Skin of body (tissue), 2 donors: ENCODE measurements around the gene NDRG2. TPM values are rescaled to one million over a fixed set of nuclear protein-coding genes. Genes with fewer than 3 reads are reported as not detected.

Experiments used
- DNase-seq: peaks from one replicate; lab custom pipeline; 2025; lab: John Stamatoyannopoulos, UW
- total RNA-seq: library from RNA; depleted of rRNA; stranded (reverse); fragments of >200 nt; gene quantifications from one replicate; pipeline ENCODE4 v1.2.3, GENCODE V29; 2014

The NDRG2 gene
- total RNA-seq, 1 donor from 2014 or later, result 113 TPM

GRCh38 chr14:20971705-20972021 lies 53.2 kb downstream of the NDRG2 start:
- DNase-seq, result no peak

GRCh38 chr14:20970983-20971704 lies 53.7 kb downstream of the NDRG2 start:
- DNase-seq, result peak; percentile 77

- no peak for DNase-seq
Measured at GRCh38 chr14:20970647-20970982, 54.2 kb downstream of the NDRG2 start.

GRCh38 chr14:20969336-20969735 lies 55.5 kb downstream of the NDRG2 start:
- DNase-seq, result no peak

Other genes with a start within 250 kb of the NDRG2 start
- gene RNASE6, start 243.8 kb downstream of the NDRG2 start, total RNA-seq, result 7.9 TPM
- 148 TPM for gene RNASE1, start 222.2 kb downstream of the NDRG2 start, total RNA-seq
- gene RNASE3, start 133.7 kb downstream of the NDRG2 start, total RNA-seq, result 2.7 TPM
- 6.1 TPM for gene RNASE2, start 69.6 kb downstream of the NDRG2 start, total RNA-seq
- gene METTL17, start 35.1 kb downstream of the NDRG2 start, total RNA-seq, result 34.0 TPM
- 9.5 TPM for gene SLC39A2, start 25.8 kb downstream of the NDRG2 start, total RNA-seq
- gene TPPP2, start 5.2 kb upstream of the NDRG2 start, total RNA-seq, result not detected
- gene RNASE13, start 9.7 kb upstream of the NDRG2 start, total RNA-seq, result not detected
- gene RNASE7, start 17.3 kb upstream of the NDRG2 start, total RNA-seq, result 0.79 TPM
- not detected for gene RNASE8, start 32.8 kb upstream of the NDRG2 start, total RNA-seq
- 37.2 TPM for gene ARHGEF40, start 45.2 kb upstream of the NDRG2 start, total RNA-seq
- 5.4 TPM for gene ZNF219, start 73.6 kb upstream of the NDRG2 start, total RNA-seq
- 0.39 TPM for gene TMEM253, start 76.0 kb upstream of the NDRG2 start, total RNA-seq
- not detected for gene OR5AU1, start 131.0 kb upstream of the NDRG2 start, total RNA-seq
- 415 TPM for gene HNRNPC, start 244.4 kb upstream of the NDRG2 start, total RNA-seq